NCI-H1417 treated with DMSO at 0.1 percent for 48 hours (cell line): ENCODE measurements around the gene AGMAT.

Experiments used
- DNase-seq: peaks from one replicate; lab custom pipeline; 2025; lab: John Stamatoyannopoulos, UW

The AGMAT gene

GRCh38 chr1:15568387-15569073 lies 16.3 kb downstream of the AGMAT start:
- DNase-seq, result no peak

DNA sequence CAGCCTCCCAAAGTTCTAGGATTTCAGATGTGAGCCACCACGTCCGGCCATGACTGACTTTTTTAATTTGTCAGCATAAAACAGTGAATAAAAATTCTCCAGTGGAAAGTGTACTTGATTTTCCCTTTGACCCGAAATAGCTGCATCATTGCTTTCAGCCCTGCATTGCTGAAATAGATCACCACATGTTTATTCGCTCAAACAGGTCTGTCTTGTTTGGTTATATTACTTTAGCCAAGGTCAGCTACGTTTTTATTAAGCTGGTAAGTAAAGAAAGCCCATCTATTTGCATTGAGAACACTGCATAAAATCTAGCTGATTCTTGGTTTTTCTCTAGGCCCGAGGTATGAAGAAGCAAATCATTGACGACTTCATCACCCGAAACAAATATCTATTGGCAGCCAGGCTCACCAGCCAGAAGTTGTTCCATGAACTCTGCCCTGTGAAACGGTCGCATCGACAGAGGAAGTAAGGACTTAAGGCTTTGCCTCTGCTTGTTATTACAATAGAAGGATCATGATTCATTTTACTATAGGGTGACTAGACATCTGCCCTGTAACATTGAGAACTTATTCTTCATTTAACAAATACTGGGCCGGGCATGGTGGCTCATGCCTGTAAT lies 25.6 kb downstream of the AGMAT start:
- DNase-seq, result no peak

GRCh38 chr1:15558516-15558915 lies 26.3 kb downstream of the AGMAT start:
- no peak for DNase-seq

DNA sequence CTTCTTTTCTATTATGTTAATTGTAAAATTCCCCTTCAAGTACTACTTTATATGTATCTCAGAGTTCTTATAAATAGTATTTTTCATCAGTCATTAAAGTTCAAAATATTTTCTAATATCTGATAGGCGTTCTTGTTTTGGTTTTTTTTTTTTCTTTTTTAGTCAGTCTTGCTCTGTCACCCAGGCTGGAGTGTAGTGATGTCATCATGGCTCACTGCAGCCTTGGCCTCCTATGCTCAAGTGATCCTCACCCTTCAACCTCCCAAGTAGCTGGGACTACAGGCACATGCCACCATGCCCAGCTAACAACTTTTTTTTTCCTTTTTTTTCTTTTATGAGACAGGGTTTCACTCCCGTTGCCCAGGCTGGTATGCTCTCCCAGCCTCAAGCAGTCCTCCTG lies 27.3 kb downstream of the AGMAT start:
- DNase-seq, result no peak

- no peak for DNase-seq
Observed at GRCh38 chr1:15557008-15557407, 27.8 kb downstream of the AGMAT start.

DNA sequence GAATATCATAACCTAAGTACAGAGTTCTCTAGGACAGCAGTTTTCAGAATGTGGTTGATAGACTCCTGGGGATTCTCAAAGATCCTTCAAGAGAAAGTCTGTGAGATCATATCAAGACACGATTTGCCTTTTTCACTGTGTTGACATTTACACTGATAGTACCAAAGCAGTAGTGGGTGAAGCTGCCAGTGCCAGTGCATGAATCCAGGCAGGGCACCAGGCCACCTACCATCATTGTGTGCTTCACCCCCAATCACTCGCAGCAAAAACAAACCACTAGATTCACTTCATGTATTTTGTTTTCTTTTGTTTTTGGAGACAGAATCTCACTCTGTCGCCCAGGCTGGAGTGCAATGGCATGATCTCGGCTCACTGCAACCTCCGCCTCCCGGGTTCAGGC lies 34.3 kb downstream of the AGMAT start:
- DNase-seq, result no peak

- no peak for DNase-seq
Observed at GRCh38 chr1:15546641-15547040, 38.2 kb downstream of the AGMAT start.

- DNase-seq, result no peak
Observed at GRCh38 chr1:15543589-15544568, 41.0 kb downstream of the AGMAT start.

GRCh38 chr1:15543251-15543588 lies 41.6 kb downstream of the AGMAT start:
- no peak for DNase-seq

DNA sequence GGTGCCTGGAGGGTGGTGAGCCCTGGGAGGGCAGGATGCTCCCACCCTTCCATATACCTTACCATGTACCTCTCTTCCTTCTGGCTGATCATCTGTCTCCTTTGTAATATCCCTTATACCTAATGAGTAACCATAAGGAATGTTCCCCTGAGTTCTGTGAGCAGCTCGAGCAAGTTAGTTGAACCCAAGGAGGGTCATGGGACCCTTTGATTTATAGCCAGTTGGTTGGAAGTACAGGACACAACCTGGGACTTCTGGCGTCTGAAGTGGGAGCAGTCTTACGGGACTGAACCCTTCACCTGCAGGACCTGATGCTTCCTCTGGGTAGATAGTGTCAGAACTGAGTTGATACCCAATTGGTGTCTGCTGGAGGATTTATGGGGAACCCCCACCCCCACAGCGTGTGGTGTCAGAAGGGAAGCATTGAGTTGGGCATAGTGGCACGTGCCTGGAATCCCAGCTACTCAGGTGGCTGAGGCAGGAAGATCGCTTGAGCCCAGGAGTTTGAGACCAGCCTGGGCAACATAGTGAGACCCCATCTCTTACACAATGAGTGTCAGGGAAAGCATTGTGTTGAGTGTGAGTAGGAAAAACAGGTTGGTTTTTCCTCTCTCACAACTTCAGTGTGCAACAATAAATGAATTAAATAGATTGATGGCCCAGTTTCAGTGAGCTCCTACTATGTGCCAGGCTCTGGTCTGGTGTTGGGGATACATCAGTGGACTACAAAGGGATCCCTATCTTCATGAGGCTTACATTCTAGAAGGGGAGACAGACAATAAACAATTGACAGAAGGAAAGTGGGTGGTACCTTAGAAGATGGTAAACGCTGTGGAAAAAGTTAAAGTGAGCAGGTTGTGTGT lies 42.2 kb downstream of the AGMAT start:
- DNase-seq, result no peak

DNA sequence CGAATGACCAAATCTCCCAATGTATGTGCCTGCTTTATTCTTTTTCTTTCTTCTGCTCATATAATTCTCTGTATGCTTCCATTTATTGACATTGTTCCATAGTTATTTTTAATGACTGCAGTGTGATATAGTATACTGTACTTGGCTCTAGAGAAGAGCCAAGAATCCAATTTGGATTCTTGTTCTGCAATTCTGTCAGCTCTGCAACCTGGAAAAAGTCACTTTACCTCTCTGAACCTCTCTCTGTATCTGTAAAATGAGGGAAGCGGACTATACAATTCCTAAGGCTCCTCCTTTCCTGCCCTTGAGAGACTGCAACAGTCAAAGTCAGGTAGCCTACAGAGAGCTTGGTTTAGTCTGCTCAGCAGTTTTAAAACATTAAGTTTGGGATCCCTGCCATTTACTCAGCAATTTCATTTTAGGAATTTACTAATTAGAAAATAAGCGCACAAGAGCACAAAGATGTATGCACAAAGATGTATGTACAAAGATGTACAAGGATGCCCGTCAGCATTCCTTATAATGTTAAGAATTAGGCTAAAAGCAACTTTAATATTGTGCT lies 43.5 kb downstream of the AGMAT start:
- DNase-seq, result no peak

- DNase-seq, result no peak
Observed at GRCh38 chr1:15540186-15540585, 44.7 kb downstream of the AGMAT start.

DNA sequence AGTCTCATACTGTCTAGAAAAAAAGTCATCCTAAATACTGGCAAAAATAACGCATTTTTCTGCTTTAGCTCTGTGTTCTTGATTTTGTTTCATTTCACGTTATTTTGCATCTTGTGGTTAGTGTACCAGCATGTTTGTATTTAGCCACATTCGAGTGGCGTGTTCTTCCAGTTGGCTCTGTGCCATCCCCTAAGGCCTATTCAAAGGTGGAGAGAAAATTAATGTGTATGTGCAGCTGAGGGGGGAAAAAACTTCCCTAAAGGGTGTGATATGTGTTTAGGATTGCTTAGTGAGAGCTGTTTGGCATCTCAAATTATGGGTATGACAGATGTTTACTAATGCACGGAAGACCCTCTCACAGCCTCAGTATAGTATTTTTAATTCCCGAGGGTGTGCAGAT lies 46.1 kb downstream of the AGMAT start:
- no peak for DNase-seq

- no peak for DNase-seq
Observed at GRCh38 chr1:15531682-15532081, 53.2 kb downstream of the AGMAT start.

- DNase-seq, result no peak
Observed at GRCh38 chr1:15531003-15531402, 53.8 kb downstream of the AGMAT start.

DNA sequence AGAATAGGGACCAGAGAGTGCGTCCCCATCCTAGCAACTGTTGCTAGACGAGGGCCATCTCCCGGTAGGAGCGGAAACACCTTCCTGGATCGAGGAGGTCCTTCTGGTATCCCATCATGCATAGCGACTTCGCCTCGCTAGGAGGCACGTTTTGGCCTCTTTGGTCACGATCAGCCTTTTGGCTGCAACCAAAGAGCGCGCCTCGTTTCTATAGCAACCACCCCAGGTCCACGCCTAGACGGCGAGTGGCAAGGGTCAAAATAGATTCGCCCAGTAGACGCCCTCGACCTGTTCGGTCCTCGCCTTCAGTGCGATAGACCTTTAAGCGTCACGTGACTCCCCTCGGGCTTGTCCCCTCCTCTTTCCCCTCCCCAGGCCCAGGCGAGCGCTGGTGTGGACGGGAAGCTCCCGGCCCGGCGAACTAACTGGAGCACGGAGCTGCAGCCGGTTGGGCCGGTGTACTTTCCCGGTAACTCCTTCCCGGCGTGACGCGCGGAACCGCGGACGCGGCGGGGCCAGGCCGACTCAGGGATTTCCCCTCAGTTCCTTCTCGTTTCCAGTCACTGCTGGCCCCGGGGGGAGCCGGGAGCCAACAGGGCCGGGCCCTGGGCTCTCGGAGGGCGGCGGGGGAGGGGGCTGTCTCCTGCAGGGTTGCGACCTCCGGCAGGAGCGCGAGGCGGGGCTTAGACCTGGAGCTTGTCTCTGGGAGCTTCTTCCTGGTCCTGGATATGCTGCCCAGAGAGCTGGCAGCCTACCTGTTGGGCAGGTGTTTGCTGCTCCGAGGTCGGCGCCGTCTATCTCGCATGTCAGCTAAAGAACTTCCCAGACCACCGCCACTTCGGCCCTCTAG lies 58.1 kb downstream of the AGMAT start, which contains the start of gene DNAJC16:
Gene DNAJC16 (plus strand): TSS at position 359 of the 850 bp plus-strand sequence. CDS start 2,258 bp downstream, outside the sequence.
- peak; percentile 98 for DNase-seq

DNA sequence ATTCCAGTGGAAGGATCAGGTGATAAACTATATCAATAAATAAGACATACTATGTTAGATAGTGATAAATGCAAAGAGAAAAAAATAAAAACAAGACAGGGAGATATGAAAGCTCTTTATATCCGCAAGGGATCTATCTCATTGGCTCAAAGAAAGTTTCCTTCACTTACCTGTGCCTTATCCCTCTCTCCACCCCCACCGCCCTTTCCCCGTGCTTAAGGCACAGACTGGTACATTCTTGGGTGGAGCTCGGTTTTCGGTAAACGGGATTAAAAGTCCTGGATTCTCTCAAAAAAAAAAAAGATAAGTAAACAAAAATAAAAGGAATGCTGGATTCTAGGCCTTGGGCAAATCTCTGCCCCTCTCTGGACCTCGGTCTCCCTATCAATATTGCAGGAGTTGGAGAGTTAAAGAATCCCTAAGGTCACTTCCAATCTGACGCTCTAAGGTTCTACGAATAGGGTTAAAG lies 58.8 kb downstream of the AGMAT start:
- DNase-seq, result no peak

GRCh38 chr1:15525050-15526020 lies 59.5 kb downstream of the AGMAT start:
- no peak for DNase-seq
